NCI-H2171 (cell line): Measurements from ENCODE around the gene MRO.
"Not testable (repeated sequence)": the region's sequence is repeated elsewhere in the genome, so short reads cannot be mapped to it uniquely, and the experiment has no call there.

ENCODE experiments used
- DNase-seq: peaks from one replicate; lab custom pipeline; 2025; lab: John Stamatoyannopoulos, UW

The MRO gene

DNA sequence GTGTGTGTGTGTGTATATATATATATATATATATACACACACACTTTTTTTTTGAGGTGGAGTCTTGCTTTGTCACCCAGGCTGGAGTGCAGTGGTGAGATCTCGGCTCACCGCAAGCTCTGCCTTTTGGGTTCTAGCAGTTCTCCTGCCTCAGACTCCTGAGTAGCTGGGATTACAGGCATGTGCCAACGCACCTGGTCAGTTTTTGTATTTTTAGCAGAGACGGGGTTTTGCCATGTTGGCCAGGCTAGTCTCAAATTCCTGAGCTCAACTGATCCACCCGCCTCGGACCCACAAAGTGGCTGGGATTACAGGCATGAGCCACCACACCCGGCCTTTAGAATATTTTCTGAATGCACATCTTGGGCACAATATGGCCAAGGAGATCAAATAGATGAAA is 13.7 kb upstream of the MRO start:
- DNase-seq, result not testable (repeated sequence)

DNA sequence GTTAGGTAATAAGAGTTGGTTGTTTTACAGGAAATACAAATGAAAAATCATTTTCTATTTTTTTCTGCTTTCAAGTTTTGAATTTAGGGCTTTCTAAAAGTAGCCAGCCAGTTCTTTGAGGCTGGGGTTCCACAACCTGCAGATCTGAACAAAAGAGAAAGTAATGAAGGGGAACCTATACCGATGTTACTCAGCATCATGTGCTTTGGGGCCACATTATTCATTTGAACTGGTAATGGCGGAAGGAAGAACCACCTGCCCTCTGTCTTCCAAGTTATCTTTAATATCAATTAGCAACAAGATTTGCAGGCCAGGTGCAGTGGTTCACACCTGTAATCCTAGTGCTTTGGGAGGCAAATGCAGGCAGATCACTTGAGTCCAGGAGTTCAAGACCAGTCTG is 12.9 kb upstream of the MRO start:
- no peak for DNase-seq

GRCh38 chr18:50830544-50830943 is 10.7 kb upstream of the MRO start:
- no peak for DNase-seq

- DNase-seq, result no peak
Measured at GRCh38 chr18:50829644-50830043, 9.8 kb upstream of the MRO start.

DNA sequence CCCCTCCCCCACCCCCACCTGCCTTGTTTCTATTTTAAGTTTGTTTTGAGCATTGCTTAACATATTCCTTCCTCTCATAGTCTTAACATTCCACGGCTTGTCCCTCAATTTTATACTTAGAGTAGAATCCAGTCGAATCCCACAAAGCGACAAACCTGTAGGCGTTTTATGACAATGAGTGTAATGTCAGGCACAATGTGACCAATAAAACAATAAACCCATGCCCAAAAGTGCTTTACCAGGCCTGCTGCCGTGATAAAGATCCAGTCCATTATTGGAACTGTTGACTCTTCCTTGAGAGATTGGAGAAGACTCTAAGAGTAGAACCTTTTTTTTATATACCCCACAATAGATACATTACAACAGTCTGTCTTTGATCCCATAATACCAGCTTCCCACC is 6.2 kb upstream of the MRO start:
- no peak for DNase-seq

DNA sequence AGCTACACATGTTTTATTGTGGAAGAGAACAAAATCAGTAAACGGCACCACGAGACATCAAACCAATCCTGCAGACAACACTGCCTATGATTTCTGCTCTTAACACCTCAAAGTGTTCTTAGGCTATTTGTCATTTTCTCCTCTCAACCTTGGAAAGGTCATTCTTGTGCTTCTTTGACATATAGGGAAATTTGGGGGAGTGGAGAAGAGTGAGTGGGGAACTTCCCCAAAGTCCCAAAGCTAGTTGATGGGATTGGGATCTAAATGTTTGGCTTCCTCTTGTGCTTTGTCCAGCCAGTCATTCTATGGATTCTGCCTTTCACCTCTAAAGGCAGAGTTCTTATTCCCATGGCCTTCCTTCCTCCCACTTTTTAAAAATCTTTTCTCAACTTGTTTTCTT is 5.8 kb upstream of the MRO start:
- no peak for DNase-seq

DNA sequence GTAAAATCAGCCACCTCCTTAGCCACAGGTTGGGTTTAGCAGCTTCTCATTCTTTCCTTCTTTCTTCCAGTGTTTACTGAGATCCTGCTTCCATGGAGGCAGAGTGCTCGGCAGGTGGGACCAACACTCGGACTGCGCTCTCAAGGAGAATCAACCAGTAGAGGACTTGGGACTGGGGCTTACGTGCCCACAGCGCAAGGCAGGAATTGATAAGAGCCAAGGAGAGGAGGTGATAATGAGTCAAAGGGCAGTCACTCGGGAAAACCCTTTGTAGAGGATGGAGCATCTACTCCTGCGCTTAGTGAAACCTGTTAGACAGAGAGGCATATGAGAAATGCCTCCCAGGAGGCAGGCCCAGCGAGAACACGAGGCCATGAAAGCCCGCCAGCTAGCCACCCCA is 2.9 kb upstream of the MRO start:
- no peak for DNase-seq

DNA sequence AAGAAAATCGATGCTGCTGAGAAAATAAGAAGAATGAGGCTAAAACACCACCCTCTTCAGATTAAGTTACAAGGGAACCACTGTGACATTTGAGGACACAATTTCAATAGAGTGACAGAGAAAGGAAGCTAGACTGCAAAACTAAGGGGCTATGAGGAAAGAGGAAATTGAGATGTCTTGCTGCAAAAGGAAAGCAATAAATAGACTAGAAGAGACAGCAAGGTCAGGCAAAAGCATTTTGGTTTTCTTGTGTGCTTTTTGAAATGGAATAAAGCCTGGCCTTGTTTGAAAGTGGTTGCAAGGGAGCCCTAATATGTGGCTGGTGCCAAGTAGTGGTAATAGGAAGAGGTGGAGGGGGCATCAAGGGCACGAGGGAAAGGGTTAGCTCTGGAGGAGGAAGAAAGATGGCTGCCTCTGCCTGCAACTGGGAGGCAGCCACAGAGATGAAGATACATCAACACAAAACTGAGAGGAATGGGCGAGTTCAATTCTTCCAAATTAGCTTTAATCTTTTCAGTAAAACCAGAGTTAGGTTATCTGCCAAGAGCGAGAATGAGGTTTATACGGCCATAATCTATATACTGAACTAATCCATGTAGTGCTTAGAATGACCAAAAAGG is 1.2 kb upstream of the MRO start:
- no peak for DNase-seq

DNA sequence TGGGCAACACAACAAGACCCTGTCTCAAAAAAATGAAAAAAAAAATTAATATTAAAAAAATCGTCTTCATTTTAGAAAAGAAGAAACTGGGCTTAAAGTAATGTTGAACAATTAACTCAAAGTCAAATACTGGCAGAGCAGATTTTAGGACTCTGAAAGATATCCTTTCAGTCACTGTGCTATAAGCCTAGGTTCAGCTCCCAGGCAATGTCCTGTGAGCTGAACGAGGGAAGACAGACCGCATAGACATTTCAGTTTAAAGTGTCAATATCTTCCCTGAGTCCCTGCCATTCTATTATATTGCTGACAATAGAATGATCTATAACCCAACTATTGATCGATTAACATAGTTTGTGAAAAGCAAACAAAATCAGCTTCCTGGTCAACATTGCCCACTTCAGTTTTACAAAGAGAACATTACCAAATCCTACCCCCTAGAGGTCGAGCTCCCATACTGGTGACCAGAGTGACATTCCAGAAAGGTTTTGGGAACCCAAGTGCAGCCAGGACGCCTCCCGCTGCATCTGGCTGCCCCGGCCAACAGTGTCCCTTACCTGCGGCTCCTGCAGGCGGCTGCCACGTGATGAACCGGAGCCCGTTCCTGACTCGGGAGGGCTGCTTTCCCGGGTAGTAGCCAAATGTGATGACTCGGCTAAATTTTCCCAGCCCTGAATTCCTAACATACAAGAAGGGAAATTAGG is 639 bp downstream of the MRO start:
- DNase-seq, result peak; percentile 24

DNA sequence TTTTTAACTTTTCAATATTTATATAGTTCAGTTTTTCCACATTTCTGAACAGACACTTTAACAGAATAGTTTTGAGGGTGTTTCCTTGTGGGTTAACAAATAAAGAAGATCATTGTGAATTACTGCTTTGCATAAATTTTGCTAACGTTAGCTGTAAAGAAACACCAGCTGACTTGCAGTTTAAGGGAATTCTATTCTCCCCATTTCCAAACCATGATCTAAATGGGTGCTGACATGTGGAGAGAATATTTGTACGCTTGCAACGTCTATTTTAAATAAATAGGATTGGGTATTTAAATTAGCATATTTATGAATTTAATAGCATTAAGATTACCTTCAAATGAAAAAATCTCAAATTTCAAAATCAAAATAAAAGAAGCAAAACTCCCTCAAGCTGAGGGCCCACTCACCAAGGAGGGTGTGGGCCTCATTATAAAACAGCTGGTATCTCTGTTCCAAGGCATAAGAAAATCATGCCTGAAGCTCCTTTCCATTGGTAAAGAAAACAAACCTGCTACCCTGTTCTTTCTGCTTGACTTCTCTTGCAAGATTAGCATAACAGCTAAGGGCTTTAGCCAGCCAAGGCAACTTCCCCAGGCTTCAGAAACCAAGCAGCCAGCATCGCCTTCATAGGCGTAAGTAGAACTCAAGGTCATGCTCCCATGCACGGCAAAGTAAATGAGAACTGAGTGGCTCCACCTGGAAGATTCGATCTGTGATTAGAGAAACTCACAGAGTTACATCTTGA is 3.2 kb downstream of the MRO start:
- DNase-seq, result no peak

GRCh38 chr18:50814395-50814794 is 5.4 kb downstream of the MRO start:
- no peak for DNase-seq

GRCh38 chr18:50813353-50813752 is 6.5 kb downstream of the MRO start:
- no peak for DNase-seq

- DNase-seq, result no peak
Measured at GRCh38 chr18:50812834-50813233, 7.0 kb downstream of the MRO start.

GRCh38 chr18:50807176-50807575 is 12.6 kb downstream of the MRO start:
- no peak for DNase-seq

DNA sequence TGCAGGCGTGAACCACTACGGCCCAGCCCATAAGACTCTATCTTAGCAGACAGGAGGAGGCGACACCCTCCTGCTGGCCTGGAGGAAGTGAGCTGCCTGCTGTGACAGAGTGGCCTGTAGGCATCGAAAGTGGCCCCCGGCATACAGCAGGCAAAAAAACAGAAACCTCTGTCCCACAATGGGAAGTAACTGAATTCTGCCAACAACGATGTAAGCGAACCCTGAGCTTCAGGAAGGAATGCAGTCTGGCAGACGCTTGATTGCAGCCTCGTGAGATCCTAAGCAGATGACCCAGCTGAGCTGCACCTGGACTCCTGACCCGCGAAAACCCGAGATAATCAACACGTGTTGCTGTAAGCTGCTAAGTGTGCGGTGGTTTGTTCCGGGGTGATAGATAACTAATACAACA is 13.6 kb downstream of the MRO start:
- no peak for DNase-seq

GRCh38 chr18:50805732-50806131 is 14.1 kb downstream of the MRO start:
- no peak for DNase-seq

- no peak for DNase-seq
Measured at GRCh38 chr18:50803592-50803991, 16.2 kb downstream of the MRO start.

DNA sequence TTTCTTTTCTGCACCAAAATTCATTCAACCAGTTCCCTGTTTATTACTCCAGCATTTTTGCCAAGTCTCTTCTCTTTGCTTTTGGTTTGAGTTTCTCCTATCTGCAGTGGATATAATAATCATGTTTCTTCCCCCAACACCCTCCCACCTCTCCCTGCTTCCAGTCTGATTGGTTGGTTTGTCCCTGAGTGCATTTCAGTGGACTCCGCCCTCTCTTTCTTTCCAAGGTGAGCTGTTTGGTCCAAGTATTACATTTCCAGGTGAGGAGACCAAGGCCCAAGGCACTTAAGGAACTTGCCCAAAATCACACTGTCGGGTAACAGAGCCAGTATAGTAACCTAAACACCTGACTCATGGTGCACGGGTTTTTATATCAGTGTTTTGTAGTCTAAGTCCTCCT is 17.7 kb downstream of the MRO start:
- DNase-seq, result no peak

GRCh38 chr18:50797142-50797541 is 22.7 kb downstream of the MRO start:
- no peak for DNase-seq

- no peak for DNase-seq
Measured at GRCh38 chr18:50796495-50796894, 23.3 kb downstream of the MRO start.

DNA sequence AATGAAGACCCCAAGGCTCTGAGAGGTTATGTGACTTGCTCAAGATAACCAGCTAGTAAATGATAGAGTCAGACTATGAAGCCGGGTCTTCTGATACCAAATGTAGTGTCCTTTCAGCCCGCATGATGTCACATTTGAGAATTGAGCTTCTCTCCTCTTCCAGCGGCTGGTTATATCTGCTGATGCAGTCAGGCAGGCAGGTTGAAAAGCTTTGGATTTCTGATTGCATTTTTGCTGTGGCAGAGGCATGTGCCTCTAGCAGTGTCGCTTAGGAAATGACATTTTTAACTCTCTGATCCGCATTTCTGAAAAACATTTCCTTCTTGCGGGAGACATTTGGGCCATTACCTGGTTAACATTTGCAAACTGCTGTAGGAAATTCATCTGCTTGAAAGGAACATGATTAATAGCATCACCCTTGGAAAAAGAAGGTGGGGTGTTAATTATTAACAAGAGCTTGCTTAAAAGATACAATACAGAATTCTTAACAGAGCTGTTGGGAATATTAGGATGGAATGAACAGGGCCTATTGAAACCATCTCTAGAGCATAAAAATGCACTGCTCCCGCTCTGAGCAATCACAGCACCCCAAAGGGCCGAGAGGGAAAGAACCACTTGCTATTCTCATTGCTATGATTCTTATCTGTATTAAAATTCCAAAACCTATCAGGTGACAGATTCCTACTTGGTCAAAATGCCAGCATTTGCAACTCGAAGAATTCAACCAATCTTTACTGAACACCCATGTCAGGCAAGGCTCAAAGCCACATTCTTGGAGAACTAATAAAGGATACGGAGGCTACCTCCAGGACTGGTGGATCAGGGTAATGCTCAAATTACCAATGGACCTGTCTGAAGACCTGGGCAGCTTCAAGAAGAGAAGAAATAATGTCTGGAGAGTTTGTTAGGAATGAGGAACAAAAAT is 25.9 kb downstream of the MRO start:
- no peak for DNase-seq

DNA sequence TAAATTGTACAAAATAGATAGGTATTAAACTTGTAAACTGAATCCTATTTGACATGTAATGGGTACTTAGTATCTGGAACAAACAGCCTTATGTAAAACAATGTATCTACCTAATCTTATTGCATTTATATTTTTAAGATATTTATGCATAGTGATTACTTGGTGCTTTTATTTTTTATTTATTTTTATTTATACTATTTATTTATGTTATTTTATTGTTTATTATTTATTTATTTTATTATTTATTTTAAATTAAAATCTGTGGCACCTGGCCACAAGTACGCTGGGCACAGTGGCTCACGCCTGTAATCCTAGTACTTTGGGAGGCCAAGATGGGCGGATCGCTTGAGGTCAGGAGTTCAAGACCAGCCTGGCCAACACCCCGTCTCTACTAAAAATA is 26.9 kb downstream of the MRO start:
- no peak for DNase-seq
